Gastrocnemius medialis (tissue), 4 donors: ENCODE data around the gene ERCC4.

ENCODE experiments used
- POLR2A ChIP-seq, 2 donors: fragments of 450-650 bp; IDR thresholded peaks; one replicate each; pipeline ENCODE4 v1.6.1; 2017; ENCODE audit warnings: antibody characterized with exemption in 2 of 2, mild to moderate bottlenecking in 2 of 2, moderate library complexity in 2 of 2
- TF ChIP-seq, protein P1 (sequence below), 5 experiments: fragments of 450-650 bp in 3 of 5; fragments of 200-600 bp in 2 of 5; sonication (generic) in 2 of 5; IDR thresholded peaks in 4 of 5; conservative IDR thresholded peaks in 1 of 5; 1 replicate in 4 of 5; 2 replicates in 1 of 5; pipeline ENCODE4 v1.5.1; 2016 to 2019; ENCODE audit warnings: antibody characterized with exemption in 5 of 5, mild to moderate bottlenecking in 3 of 5, moderate library complexity in 3 of 5

DNA sequence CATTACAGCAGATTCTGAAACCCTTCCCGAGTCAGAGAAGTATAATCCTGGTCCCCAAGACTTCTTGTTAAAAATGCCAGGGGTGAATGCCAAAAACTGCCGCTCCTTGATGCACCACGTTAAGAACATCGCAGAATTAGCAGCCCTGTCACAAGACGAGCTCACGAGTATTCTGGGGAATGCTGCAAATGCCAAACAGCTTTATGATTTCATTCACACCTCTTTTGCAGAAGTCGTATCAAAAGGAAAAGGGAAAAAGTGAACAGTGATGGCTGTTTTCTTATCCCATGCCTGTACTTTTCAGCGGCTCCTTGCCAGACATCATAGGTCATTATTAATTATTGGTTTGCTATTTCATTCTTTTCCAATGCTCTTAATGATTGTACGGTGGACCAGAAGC, 28.1 kb downstream of the ERCC4 start:
- TF ChIP-seq, protein P1, sequence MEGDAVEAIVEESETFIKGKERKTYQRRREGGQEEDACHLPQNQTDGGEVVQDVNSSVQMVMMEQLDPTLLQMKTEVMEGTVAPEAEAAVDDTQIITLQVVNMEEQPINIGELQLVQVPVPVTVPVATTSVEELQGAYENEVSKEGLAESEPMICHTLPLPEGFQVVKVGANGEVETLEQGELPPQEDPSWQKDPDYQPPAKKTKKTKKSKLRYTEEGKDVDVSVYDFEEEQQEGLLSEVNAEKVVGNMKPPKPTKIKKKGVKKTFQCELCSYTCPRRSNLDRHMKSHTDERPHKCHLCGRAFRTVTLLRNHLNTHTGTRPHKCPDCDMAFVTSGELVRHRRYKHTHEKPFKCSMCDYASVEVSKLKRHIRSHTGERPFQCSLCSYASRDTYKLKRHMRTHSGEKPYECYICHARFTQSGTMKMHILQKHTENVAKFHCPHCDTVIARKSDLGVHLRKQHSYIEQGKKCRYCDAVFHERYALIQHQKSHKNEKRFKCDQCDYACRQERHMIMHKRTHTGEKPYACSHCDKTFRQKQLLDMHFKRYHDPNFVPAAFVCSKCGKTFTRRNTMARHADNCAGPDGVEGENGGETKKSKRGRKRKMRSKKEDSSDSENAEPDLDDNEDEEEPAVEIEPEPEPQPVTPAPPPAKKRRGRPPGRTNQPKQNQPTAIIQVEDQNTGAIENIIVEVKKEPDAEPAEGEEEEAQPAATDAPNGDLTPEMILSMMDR (IDR thresholded peaks at IDR 0.05 in 4 of 5, conservative IDR thresholded peaks at IDR 0.05 in 1 of 5) = no peak
- no peak for TF ChIP-seq POLR2A (IDR thresholded peaks at IDR 0.05)
